Measurements from ENCODE around the gene RAB27A. TPM values are rescaled to one million over a fixed set of nuclear protein-coding genes. Genes with fewer than 3 reads are reported as not detected.
A peak's percentile ranks its signal among the peaks of the same experiment; 100 is the strongest.

The RAB27A gene
- total and polyA plus RNA-seq, 9 of the 15 experiments (the other 6 are each of a cell fraction or from before 2014, with no cell fraction given), result 31.5 to 171 (median 80.4) TPM

GRCh38 chr15:55198706-55199105, 90.9 kb downstream of the RAB27A start (continued):
- no peak for TF ChIP-seq E4F1 (CRISPR knock-in tag; IDR thresholded peaks at IDR 0.05; ENCODE audit: borderline replicate concordance)
- TF ChIP-seq MTA3 (IDR thresholded peaks at IDR 0.05; ENCODE audit: borderline replicate concordance), result no peak
- no peak for TF ChIP-seq ZC3H11A (IDR thresholded peaks at IDR 0.05; ENCODE audit: low read depth, low read length)
- no peak for TF ChIP-seq ZNF740 (CRISPR knock-in tag; IDR thresholded peaks at IDR 0.05)
- TF ChIP-seq ZNF740 (tag; IDR thresholded peaks at IDR 0.05), result no peak
- TF ChIP-seq ZNF431 (CRISPR knock-in tag; IDR thresholded peaks at IDR 0.05), result peak; percentile 100
- TF ChIP-seq OTX1 (CRISPR knock-in tag; IDR thresholded peaks at IDR 0.05), result no peak
- TF ChIP-seq NFIC (IDR thresholded peaks at IDR 0.05), result no peak
- TF ChIP-seq RBM25 (IDR thresholded peaks at IDR 0.05; ENCODE audit: low read depth, low read length, severe bottlenecking), result peak; percentile 8
- no peak for TF ChIP-seq ZNF511 (CRISPR knock-in tag; IDR thresholded peaks at IDR 0.05)
- no peak for TF ChIP-seq PML (IDR thresholded peaks at IDR 0.05; ENCODE audit: low read length)
